Glutamatergic neuron (in vitro differentiated cells): ENCODE results near the gene FAM187B. TPM values are rescaled to one million over a fixed set of nuclear protein-coding genes. Genes with fewer than 3 reads are reported as not detected.

Source experiments
- DNase-seq: peaks from one replicate; pipeline ENCODE4 v3.0.0; 2022
- H3K27ac Mint-ChIP-seq: one replicate; pipeline ENCODE4 v1.8.0; 2020; ENCODE audit warnings: mild to moderate bottlenecking, mixed read lengths, inconsistent platforms; ENCODE audit not compliant: unreplicated experiment
- H3K27me3 Mint-ChIP-seq: one replicate; pipeline ENCODE4 v1.8.0; 2020; ENCODE audit warnings: mild to moderate bottlenecking, moderate library complexity, mixed read lengths, inconsistent platforms; ENCODE audit not compliant: unreplicated experiment
- H3K36me3 Mint-ChIP-seq: one replicate; pipeline ENCODE4 v1.8.0; 2020; ENCODE audit warnings: mild to moderate bottlenecking, mixed read lengths, inconsistent platforms; ENCODE audit not compliant: unreplicated experiment
- H3K4me1 Mint-ChIP-seq: one replicate; pipeline ENCODE4 v1.8.0; 2020; ENCODE audit warnings: mild to moderate bottlenecking, low read depth, mixed read lengths, inconsistent platforms; ENCODE audit not compliant: unreplicated experiment
- H3K4me3 Mint-ChIP-seq: one replicate; pipeline ENCODE4 v1.8.0; 2020; ENCODE audit warnings: mild to moderate bottlenecking, mixed read lengths, inconsistent platforms; ENCODE audit not compliant: unreplicated experiment
- H3K9me3 Mint-ChIP-seq: one replicate; pipeline ENCODE4 v1.8.0; 2020; ENCODE audit warnings: mild to moderate bottlenecking, moderate library complexity, mixed read lengths, inconsistent platforms; ENCODE audit not compliant: unreplicated experiment
- CTCF ChIP-seq: fragments of 200-600 bp; sonication (generic); IDR thresholded peaks from one replicate; pipeline ENCODE4 v1.5.0; 2021; ENCODE audit not compliant: partially characterized antibody, unreplicated experiment
- total RNA-seq: library from RNA; stranded (reverse); fragmentation: NEBNext Ultra II Directional; extraction: Animal tissue kit (Norgen Biotek cat#: 25700); gene quantifications from one replicate; pipeline ENCODE4 v1.2.1, GENCODE V29; 2021; ENCODE audit not compliant: unreplicated experiment

FAM187B gene
- total RNA-seq, 1 donor from 2014 or later, result not detected

GRCh38 chr19:35269438-35270117 is 41.0 kb upstream of the FAM187B start:
- H3K27ac Mint-ChIP-seq, result no peak overlapping the region
- peaks cover 20% of the 10 kb centered on the region for H3K9me3 Mint-ChIP-seq
- peaks cover 15% of the 10 kb centered on the region for H3K27me3 Mint-ChIP-seq
- TF ChIP-seq CTCF, result peak; percentile 99
- peaks cover 11% of the 10 kb centered on the region for H3K36me3 Mint-ChIP-seq
- peak overlapping the region; percentile 64 for H3K4me3 Mint-ChIP-seq
- H3K4me1 Mint-ChIP-seq, result peaks cover 23% of the 10 kb centered on the region
- peak; percentile 91 for DNase-seq

- H3K36me3 Mint-ChIP-seq, result peaks cover 11% of the 10 kb centered on the region
- H3K4me1 Mint-ChIP-seq, result peaks cover 28% of the 10 kb centered on the region
- H3K27me3 Mint-ChIP-seq, result peaks cover 17% of the 10 kb centered on the region
- H3K27ac Mint-ChIP-seq, result peak within 1 kb of the TSS; percentile 91
- peak; percentile 81 for DNase-seq
- H3K4me3 Mint-ChIP-seq, result peak within 1 kb of the TSS; percentile 91
- peaks cover 20% of the 10 kb centered on the region for H3K9me3 Mint-ChIP-seq
- no peak for TF ChIP-seq CTCF
These were observed 40.2 kb upstream of the FAM187B start, which contains the start of gene USF2 for GRCh38 chr19:35268536-35269437. TSS of gene USF2 (plus strand) at chr19:35268962. CDS start at chr19:35269102, 140 bp downstream.

GRCh38 chr19:35267818-35268535 is 39.4 kb upstream of the FAM187B start:
- DNase-seq, result peak; percentile 77
- Mint-ChIP-seq H3K4me3 (peak overlapping the region; percentile 91), H3K36me3 (peaks cover 7% of the 10 kb centered on the region), H3K4me1 (peaks cover 24% of the 10 kb centered on the region), H3K9me3 (peaks cover 16% of the 10 kb centered on the region), H3K27me3 (peaks cover 15% of the 10 kb centered on the region), H3K27ac (peak overlapping the region; percentile 91)
- no peak for TF ChIP-seq CTCF

- TF ChIP-seq CTCF, result no peak
- DNase-seq, result no peak
- Mint-ChIP-seq H3K4me3 (peak overlapping the region; percentile 91), H3K4me1 (peaks cover 24% of the 10 kb centered on the region), H3K36me3 (peaks cover 6% of the 10 kb centered on the region), H3K27ac (peak overlapping the region; percentile 91), H3K9me3 (peaks cover 16% of the 10 kb centered on the region), H3K27me3 (peaks cover 16% of the 10 kb centered on the region)
These were observed 38.8 kb upstream of the FAM187B start for GRCh38 chr19:35267353-35267817.
